COLO668 (cell line): Measurements from ENCODE around the gene AGT.
"Not testable (repeated sequence)": the region's sequence is repeated elsewhere in the genome, so short reads cannot be mapped to it uniquely, and the experiment has no call there.

Source experiments
- DNase-seq: peaks from one replicate; lab custom pipeline; 2025; ENCODE audit not compliant: unreplicated experiment; lab: John Stamatoyannopoulos, UW

AGT gene

GRCh38 chr1:230694464-230694863 lies 19.5 kb downstream of the AGT start:
- DNase-seq = no peak

GRCh38 chr1:230693777-230694176 lies 20.1 kb downstream of the AGT start:
- DNase-seq = no peak

- DNase-seq = no peak
These were observed 20.7 kb downstream of the AGT start for GRCh38 chr1:230693221-230693620.

GRCh38 chr1:230691615-230692014 lies 22.3 kb downstream of the AGT start:
- no peak for DNase-seq

GRCh38 chr1:230690101-230690500 lies 23.8 kb downstream of the AGT start:
- DNase-seq = no peak

- no peak for DNase-seq
These were observed 27.2 kb downstream of the AGT start for GRCh38 chr1:230686747-230687146.

GRCh38 chr1:230684998-230685397 lies 28.9 kb downstream of the AGT start:
- no peak for DNase-seq

GRCh38 chr1:230684146-230684545 lies 29.8 kb downstream of the AGT start:
- DNase-seq = no peak

- DNase-seq = no peak
These were observed 30.9 kb downstream of the AGT start for GRCh38 chr1:230682882-230683610.

- DNase-seq = no peak
These were observed 31.6 kb downstream of the AGT start for GRCh38 chr1:230682274-230682673.

- peak; percentile 79 for DNase-seq
These were observed 32.3 kb downstream of the AGT start for GRCh38 chr1:230681599-230681998.

GRCh38 chr1:230680300-230681025 lies 33.5 kb downstream of the AGT start:
- DNase-seq = no peak

- DNase-seq = no peak
These were observed 34.1 kb downstream of the AGT start for GRCh38 chr1:230679825-230680224.

GRCh38 chr1:230679192-230679591 lies 34.7 kb downstream of the AGT start:
- DNase-seq = no peak

- no peak for DNase-seq
These were observed 36.7 kb downstream of the AGT start for GRCh38 chr1:230677200-230677599.

GRCh38 chr1:230674581-230674980 lies 39.3 kb downstream of the AGT start:
- DNase-seq = no peak

- DNase-seq = no peak
These were observed 44.4 kb downstream of the AGT start for GRCh38 chr1:230669543-230669942.

- DNase-seq = no peak
These were observed 45.7 kb downstream of the AGT start for GRCh38 chr1:230668227-230668626.

- no peak for DNase-seq
These were observed 51.9 kb downstream of the AGT start for GRCh38 chr1:230661976-230662375.

- no peak for DNase-seq
These were observed 55.2 kb downstream of the AGT start for GRCh38 chr1:230658691-230659090.

- not testable (repeated sequence) for DNase-seq
These were observed 55.8 kb downstream of the AGT start for GRCh38 chr1:230658103-230658502.

GRCh38 chr1:230656719-230657118 lies 57.2 kb downstream of the AGT start:
- DNase-seq = not testable (repeated sequence)
